ENCODE measurements around the gene KAZN.

Gene KAZN

DNA sequence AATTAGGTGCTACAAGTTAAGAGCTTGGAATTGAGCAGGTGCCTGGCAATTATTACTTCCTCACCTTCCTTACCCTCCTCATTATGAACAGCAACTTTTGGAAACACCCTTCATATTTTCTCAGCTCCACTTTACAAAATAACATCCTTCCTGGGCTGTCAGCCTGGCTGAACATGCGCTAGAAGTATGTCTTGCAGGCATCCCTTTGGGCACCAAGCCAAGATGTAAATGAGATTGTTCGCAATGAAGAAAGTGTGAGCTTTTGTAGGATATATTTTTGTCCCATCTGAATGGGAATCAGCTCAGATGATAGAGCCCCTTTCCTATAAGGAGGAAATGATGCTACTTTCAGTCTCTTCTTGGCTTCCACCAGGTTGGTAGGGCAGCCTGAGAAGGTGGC lies 245.9 kb downstream of the KAZN start:
- Histone ChIP-seq H3K14ac (ENCODE audit: low read length) (no peak overlapping the region), H2BK5ac (ENCODE audit: low read depth, low read length, poor library complexity) (no peak overlapping the region), H3K4ac (ENCODE audit: low read depth, low read length) (no peak overlapping the region), H3K9ac (ENCODE audit: low read length) (no peak overlapping the region), H3K23ac (ENCODE audit: low read length) (no peak overlapping the region), H2AK5ac (ENCODE audit: low read length) (no peak overlapping the region), H3K18ac (ENCODE audit: low read length) (no peak overlapping the region), H3K27ac (ENCODE audit: low read depth, low read length) (no peak overlapping the region), H2BK120ac (ENCODE audit: insufficient read depth, low read length, poor library complexity) (no peak overlapping the region), H3K36me3 (ENCODE audit: control insufficient read depth in 1 of 2, insufficient read depth in 2 of 2, low read length in 2 of 2) (no peaks in the 10 kb centered on the region), H3K79me2 (ENCODE audit: control insufficient read depth, insufficient read depth, low read length, poor library complexity) (no peaks in the 10 kb centered on the region), H3K4me2 (ENCODE audit: low read length) (no peak overlapping the region), H3K4me1 (ENCODE audit: control insufficient read depth in 1 of 2, insufficient read depth in 2 of 2, low read length in 2 of 2) (no peaks in the 10 kb centered on the region), H4K12ac (ENCODE audit: low read depth, low read length) (no peak overlapping the region), H4K91ac (ENCODE audit: low read depth, low read length) (no peak overlapping the region), H4K8ac (ENCODE audit: low read depth, low read length) (no peak overlapping the region), H3K79me1 (ENCODE audit: low read length) (no peaks in the 10 kb centered on the region), H2BK12ac (ENCODE audit: low read length) (no peak overlapping the region), H3K4me3 (ENCODE audit: low read depth, low read length) (no peak overlapping the region), H3K9me3 (ENCODE audit: insufficient read depth, low read depth, low read length) (peaks cover 10% of the 10 kb centered on the region), H2AFZ (ENCODE audit: insufficient read depth, low read length, poor library complexity) (no peak overlapping the region), H3K27me3 (ENCODE audit: insufficient read depth, low read length) (no peaks in the 10 kb centered on the region)
- WGBS (ENCODE audit: extremely low coverage, insufficient coverage, insufficient read length), result no CpG with 5 or more reads among the region's 2 CpGs
- no peak for DNase-seq

DNA sequence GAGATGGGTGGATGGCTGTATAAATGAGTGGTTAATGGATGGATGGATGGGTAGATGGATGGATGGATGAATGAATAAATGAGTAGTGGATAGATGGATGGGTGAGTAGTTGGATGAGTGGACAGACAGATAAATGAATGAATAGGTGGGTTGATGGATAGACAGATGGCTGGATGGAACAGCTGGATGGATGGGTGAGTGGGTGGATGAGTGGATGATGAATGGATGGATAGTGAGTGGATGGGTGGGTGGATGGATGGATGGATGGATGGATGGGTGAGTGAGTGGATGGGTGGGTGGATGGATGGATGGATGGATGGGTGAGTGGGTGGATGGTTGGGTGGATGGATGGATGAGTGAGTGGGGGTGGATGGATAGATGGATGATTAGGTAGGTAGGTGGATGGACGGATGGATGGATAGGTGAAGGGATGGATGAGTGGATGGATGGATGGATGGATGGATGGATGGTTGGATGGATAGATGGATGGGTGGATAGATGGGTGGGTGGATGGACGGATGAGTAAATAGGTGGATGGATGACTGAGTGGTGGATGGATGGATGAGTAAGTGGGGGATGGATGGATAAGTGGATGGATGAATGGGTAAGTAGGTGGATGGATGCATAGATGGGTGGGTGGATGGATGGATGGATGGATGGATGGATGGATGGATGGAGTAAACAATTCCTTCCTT lies 246.6 kb downstream of the KAZN start:
- H4K91ac ChIP-seq (ENCODE audit: low read depth, low read length), result no peak overlapping the region
- no peak overlapping the region for H4K8ac ChIP-seq (ENCODE audit: low read depth, low read length)

DNA sequence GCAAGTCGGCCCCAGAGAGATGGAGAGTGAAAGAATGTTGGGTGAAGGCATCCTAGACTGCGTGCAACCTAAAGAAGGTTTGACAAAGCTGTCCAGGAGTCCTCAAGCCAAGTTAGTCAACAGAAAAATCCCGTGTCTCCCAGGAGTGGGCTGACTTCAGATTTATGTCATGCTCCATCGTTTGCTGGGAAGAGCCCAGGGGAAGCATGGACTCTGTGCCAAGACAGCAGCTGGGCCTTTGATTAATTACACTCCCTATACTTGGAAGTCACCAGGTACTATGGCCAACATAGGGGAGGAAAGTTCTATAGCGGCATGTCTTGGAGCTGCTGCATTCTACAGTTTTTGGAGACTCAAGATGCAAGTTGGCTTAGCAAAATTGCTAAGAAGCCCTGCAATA lies 247.4 kb downstream of the KAZN start:
- Histone ChIP-seq H3K18ac (ENCODE audit: low read length) (no peak overlapping the region), H2AFZ (ENCODE audit: insufficient read depth, low read length, poor library complexity) (no peak overlapping the region), H3K4me2 (ENCODE audit: low read length) (no peak overlapping the region), H2BK120ac (ENCODE audit: insufficient read depth, low read length, poor library complexity) (no peak overlapping the region), H3K9me3 (ENCODE audit: insufficient read depth, low read depth, low read length) (peaks cover 10% of the 10 kb centered on the region), H2BK5ac (ENCODE audit: low read depth, low read length, poor library complexity) (no peak overlapping the region), H3K4me1 (ENCODE audit: control insufficient read depth in 1 of 2, insufficient read depth in 2 of 2, low read length in 2 of 2) (no peaks in the 10 kb centered on the region), H4K91ac (ENCODE audit: low read depth, low read length) (no peak overlapping the region), H3K9ac (ENCODE audit: low read length) (no peak overlapping the region), H3K4ac (ENCODE audit: low read depth, low read length) (no peak overlapping the region), H4K8ac (ENCODE audit: low read depth, low read length) (no peak overlapping the region), H3K27ac (ENCODE audit: low read depth, low read length) (no peak overlapping the region), H2BK12ac (ENCODE audit: low read length) (no peak overlapping the region), H3K4me3 (ENCODE audit: low read depth, low read length) (no peak overlapping the region), H4K12ac (ENCODE audit: low read depth, low read length) (no peak overlapping the region), H2AK5ac (ENCODE audit: low read length) (no peak overlapping the region), H3K14ac (ENCODE audit: low read length) (no peak overlapping the region), H3K79me2 (ENCODE audit: control insufficient read depth, insufficient read depth, low read length, poor library complexity) (no peaks in the 10 kb centered on the region), H3K36me3 (ENCODE audit: control insufficient read depth in 1 of 2, insufficient read depth in 2 of 2, low read length in 2 of 2) (no peaks in the 10 kb centered on the region), H3K27me3 (ENCODE audit: insufficient read depth, low read length) (no peaks in the 10 kb centered on the region), H3K23ac (ENCODE audit: low read length) (no peak overlapping the region), H3K79me1 (ENCODE audit: low read length) (no peaks in the 10 kb centered on the region)
- WGBS (ENCODE audit: extremely low coverage, insufficient coverage, insufficient read length), result no CpG with 5 or more reads among the region's 5 CpGs
- no peak for DNase-seq

More for the DNA sequence above, 246.6 kb downstream of the KAZN start:
- Histone ChIP-seq H3K4me2 (ENCODE audit: low read length) (no peak overlapping the region), H2AFZ (ENCODE audit: insufficient read depth, low read length, poor library complexity) (no peak overlapping the region), H3K23ac (ENCODE audit: low read length) (no peak overlapping the region), H3K36me3 (ENCODE audit: control insufficient read depth in 1 of 2, insufficient read depth in 2 of 2, low read length in 2 of 2) (no peaks in the 10 kb centered on the region), H3K14ac (ENCODE audit: low read length) (no peak overlapping the region), H3K79me2 (ENCODE audit: control insufficient read depth, insufficient read depth, low read length, poor library complexity) (no peaks in the 10 kb centered on the region), H4K12ac (ENCODE audit: low read depth, low read length) (no peak overlapping the region), H3K27me3 (ENCODE audit: insufficient read depth, low read length) (no peaks in the 10 kb centered on the region), H3K4me3 (ENCODE audit: low read depth, low read length) (no peak overlapping the region), H2BK5ac (ENCODE audit: low read depth, low read length, poor library complexity) (no peak overlapping the region), H3K4ac (ENCODE audit: low read depth, low read length) (no peak overlapping the region), H2BK120ac (ENCODE audit: insufficient read depth, low read length, poor library complexity) (no peak overlapping the region), H3K27ac (ENCODE audit: low read depth, low read length) (no peak overlapping the region), H3K9ac (ENCODE audit: low read length) (no peak overlapping the region), H3K4me1 (ENCODE audit: control insufficient read depth in 1 of 2, insufficient read depth in 2 of 2, low read length in 2 of 2) (no peaks in the 10 kb centered on the region), H3K9me3 (ENCODE audit: insufficient read depth, low read depth, low read length) (peaks cover 10% of the 10 kb centered on the region), H2AK5ac (ENCODE audit: low read length) (no peak overlapping the region), H3K79me1 (ENCODE audit: low read length) (no peaks in the 10 kb centered on the region), H3K18ac (ENCODE audit: low read length) (no peak overlapping the region), H2BK12ac (ENCODE audit: low read length) (no peak overlapping the region)
- WGBS (ENCODE audit: extremely low coverage, insufficient coverage, insufficient read length), result 97% methylated on average over 1 of the region's 2 CpGs
- no peak for DNase-seq

DNA sequence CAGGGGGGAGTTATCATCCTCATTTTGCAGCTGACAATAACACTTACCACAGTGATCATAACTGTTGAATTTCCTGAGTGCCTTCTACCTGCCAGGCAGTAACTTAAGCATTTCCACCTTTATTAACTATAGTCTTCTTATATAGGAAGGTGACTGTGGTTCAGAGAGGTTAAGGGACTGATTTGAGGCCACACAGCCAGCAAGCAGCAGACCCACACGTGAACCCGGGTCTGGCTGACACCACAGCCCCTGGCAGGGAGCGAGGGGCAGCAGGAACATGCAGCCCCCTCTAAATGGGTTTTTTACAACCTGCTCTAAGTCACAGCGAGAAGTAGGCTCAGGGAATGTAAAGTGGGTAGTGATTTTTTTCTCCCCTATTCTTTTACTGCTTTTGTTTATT lies 248.2 kb downstream of the KAZN start:
- no peak overlapping the region for H3K18ac ChIP-seq (ENCODE audit: low read length)
- no peak overlapping the region for H3K23ac ChIP-seq (ENCODE audit: low read length)
- no peak overlapping the region for H4K12ac ChIP-seq (ENCODE audit: low read depth, low read length)
- H3K79me1 ChIP-seq (ENCODE audit: low read length), result no peaks in the 10 kb centered on the region
- no peak overlapping the region for H2BK12ac ChIP-seq (ENCODE audit: low read length)
- H3K14ac ChIP-seq (ENCODE audit: low read length), result no peak overlapping the region
- H3K4me1 ChIP-seq (ENCODE audit: control insufficient read depth in 1 of 2, insufficient read depth in 2 of 2, low read length in 2 of 2), result no peaks in the 10 kb centered on the region
- H3K9ac ChIP-seq (ENCODE audit: low read length), result no peak overlapping the region
- H3K4me3 ChIP-seq (ENCODE audit: low read depth, low read length), result no peak overlapping the region
- H3K9me3 ChIP-seq (ENCODE audit: insufficient read depth, low read depth, low read length), result peaks cover 8% of the 10 kb centered on the region
- no peak overlapping the region for H3K4ac ChIP-seq (ENCODE audit: low read depth, low read length)
- H3K27me3 ChIP-seq (ENCODE audit: insufficient read depth, low read length), result no peaks in the 10 kb centered on the region
- H2AFZ ChIP-seq (ENCODE audit: insufficient read depth, low read length, poor library complexity), result no peak overlapping the region
- no peak overlapping the region for H2BK5ac ChIP-seq (ENCODE audit: low read depth, low read length, poor library complexity)
- H3K79me2 ChIP-seq (ENCODE audit: control insufficient read depth, insufficient read depth, low read length, poor library complexity), result no peaks in the 10 kb centered on the region
- no peak for DNase-seq
- no peak overlapping the region for H4K91ac ChIP-seq (ENCODE audit: low read depth, low read length)
- H3K4me2 ChIP-seq (ENCODE audit: low read length), result no peak overlapping the region
- H2BK120ac ChIP-seq (ENCODE audit: insufficient read depth, low read length, poor library complexity), result no peak overlapping the region
- no peak overlapping the region for H4K8ac ChIP-seq (ENCODE audit: low read depth, low read length)
- no peak overlapping the region for H2AK5ac ChIP-seq (ENCODE audit: low read length)
- H3K27ac ChIP-seq (ENCODE audit: low read depth, low read length), result no peak overlapping the region
- no CpG with 5 or more reads among the region's 4 CpGs for WGBS (ENCODE audit: extremely low coverage, insufficient coverage, insufficient read length)
- H3K36me3 ChIP-seq (ENCODE audit: control insufficient read depth in 1 of 2, insufficient read depth in 2 of 2, low read length in 2 of 2), result no peaks in the 10 kb centered on the region
